GM19438 (cell line): ENCODE results near the gene CBL.

Source experiments
- ATAC-seq: cut with Tn5 transposase; IDR thresholded peaks from one replicate; pipeline ENCODE4 v1.9.1; 2021; ENCODE audit warnings: low read depth; ENCODE audit not compliant: unreplicated experiment

Gene CBL

GRCh38 chr11:119320776-119321524 is 114.8 kb downstream of the CBL start:
- peak; percentile 37 for ATAC-seq

- no peak for ATAC-seq
Observed at GRCh38 chr11:119322360-119322739, 116.2 kb downstream of the CBL start.

- ATAC-seq, result no peak
Observed at GRCh38 chr11:119322921-119323531, 116.9 kb downstream of the CBL start.

GRCh38 chr11:119323532-119324033 is 117.4 kb downstream of the CBL start:
- ATAC-seq, result no peak

- no peak for ATAC-seq
Observed at GRCh38 chr11:119324189-119324588, 118.0 kb downstream of the CBL start.

- ATAC-seq, result no peak
Observed at GRCh38 chr11:119329320-119329719, 123.2 kb downstream of the CBL start.

GRCh38 chr11:119330237-119330636 is 124.1 kb downstream of the CBL start:
- no peak for ATAC-seq

GRCh38 chr11:119332111-119332765 is 126.1 kb downstream of the CBL start:
- ATAC-seq, result no peak

- peak; percentile 97 for ATAC-seq
Observed at GRCh38 chr11:119334174-119334930, 128.2 kb downstream of the CBL start, which contains the start of gene RNF26. Gene RNF26, plus strand, starts transcription at chr11:119334527. Its CDS starts 596 bp downstream, at chr11:119335123.

GRCh38 chr11:119335091-119335654 is 129.0 kb downstream of the CBL start:
- ATAC-seq, result no peak

- no peak for ATAC-seq
Observed at GRCh38 chr11:119335655-119336543, 129.8 kb downstream of the CBL start.

GRCh38 chr11:119336744-119337469 is 130.8 kb downstream of the CBL start:
- ATAC-seq, result no peak

GRCh38 chr11:119337581-119338317 is 131.6 kb downstream of the CBL start:
- no peak for ATAC-seq

GRCh38 chr11:119338318-119338890 is 132.3 kb downstream of the CBL start:
- ATAC-seq, result no peak

GRCh38 chr11:119338965-119339588 is 132.9 kb downstream of the CBL start:
- no peak for ATAC-seq

GRCh38 chr11:119339589-119340334 is 133.6 kb downstream of the CBL start:
- ATAC-seq, result no peak
